ENCODE data around the gene TSPAN15.

DNA sequence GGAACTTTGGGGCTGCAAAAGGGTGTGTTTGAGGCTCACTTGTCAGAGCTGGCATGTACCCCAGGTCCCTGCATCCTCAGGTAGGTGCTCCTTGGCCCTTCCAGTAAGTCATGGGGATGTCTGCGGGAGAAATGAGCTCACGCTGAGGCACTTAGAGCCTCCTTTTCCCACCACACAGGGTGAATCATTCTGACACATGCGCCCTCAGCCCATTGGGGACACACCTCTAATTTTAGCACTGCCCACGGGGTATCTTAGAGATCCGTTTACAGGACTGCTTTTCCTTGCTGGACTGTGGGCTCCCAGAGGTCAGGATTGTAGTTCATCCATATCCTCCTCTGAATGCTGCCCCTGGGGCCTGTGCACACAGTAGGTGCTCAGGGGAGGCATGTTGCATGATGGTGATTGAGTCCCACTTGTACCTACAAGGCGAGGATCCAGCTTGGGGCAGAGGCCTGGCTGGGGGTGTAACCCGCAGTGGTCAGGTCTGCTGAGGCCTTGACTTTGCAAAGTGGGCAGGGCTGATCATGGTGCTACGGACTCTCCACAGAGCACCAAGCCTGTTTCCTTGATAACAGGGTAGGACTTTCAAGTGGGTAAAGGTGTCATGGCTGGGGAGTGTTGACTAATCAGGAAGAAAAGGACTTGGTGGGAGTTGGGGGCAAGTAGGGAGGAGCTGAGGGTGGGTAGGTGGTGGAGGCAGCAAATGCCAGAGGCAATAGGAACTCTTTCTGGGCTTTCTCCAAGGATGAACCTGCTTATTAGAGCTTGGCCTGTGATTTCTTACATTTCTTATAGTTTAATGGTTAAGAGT, 5.8 kb downstream of the TSPAN15 start:
- TF ChIP-seq, protein P1, sequence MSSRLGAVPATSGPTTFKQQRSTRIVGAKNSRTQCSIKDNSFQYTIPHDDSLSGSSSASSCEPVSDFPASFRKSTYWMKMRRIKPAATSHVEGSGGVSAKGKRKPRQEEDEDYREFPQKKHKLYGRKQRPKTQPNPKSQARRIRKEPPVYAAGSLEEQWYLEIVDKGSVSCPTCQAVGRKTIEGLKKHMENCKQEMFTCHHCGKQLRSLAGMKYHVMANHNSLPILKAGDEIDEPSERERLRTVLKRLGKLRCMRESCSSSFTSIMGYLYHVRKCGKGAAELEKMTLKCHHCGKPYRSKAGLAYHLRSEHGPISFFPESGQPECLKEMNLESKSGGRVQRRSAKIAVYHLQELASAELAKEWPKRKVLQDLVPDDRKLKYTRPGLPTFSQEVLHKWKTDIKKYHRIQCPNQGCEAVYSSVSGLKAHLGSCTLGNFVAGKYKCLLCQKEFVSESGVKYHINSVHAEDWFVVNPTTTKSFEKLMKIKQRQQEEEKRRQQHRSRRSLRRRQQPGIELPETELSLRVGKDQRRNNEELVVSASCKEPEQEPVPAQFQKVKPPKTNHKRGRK (CRISPR knock-in tag; IDR thresholded peaks at IDR 0.05; ENCODE audit: borderline replicate concordance) = no peak
- TF ChIP-seq ELF4 (CRISPR knock-in tag; IDR thresholded peaks at IDR 0.05; ENCODE audit: low read depth) (no peak), FOXJ3 (CRISPR knock-in tag; IDR thresholded peaks at IDR 0.05; ENCODE audit: borderline replicate concordance) (no peak)
- TF ChIP-seq, protein P2, sequence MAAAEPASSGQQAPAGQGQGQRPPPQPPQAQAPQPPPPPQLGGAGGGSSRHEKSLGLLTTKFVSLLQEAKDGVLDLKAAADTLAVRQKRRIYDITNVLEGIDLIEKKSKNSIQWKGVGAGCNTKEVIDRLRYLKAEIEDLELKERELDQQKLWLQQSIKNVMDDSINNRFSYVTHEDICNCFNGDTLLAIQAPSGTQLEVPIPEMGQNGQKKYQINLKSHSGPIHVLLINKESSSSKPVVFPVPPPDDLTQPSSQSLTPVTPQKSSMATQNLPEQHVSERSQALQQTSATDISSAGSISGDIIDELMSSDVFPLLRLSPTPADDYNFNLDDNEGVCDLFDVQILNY (CRISPR knock-in tag; IDR thresholded peaks at IDR 0.05) = no peak
- TF ChIP-seq, protein P3, sequence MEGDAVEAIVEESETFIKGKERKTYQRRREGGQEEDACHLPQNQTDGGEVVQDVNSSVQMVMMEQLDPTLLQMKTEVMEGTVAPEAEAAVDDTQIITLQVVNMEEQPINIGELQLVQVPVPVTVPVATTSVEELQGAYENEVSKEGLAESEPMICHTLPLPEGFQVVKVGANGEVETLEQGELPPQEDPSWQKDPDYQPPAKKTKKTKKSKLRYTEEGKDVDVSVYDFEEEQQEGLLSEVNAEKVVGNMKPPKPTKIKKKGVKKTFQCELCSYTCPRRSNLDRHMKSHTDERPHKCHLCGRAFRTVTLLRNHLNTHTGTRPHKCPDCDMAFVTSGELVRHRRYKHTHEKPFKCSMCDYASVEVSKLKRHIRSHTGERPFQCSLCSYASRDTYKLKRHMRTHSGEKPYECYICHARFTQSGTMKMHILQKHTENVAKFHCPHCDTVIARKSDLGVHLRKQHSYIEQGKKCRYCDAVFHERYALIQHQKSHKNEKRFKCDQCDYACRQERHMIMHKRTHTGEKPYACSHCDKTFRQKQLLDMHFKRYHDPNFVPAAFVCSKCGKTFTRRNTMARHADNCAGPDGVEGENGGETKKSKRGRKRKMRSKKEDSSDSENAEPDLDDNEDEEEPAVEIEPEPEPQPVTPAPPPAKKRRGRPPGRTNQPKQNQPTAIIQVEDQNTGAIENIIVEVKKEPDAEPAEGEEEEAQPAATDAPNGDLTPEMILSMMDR (IDR thresholded peaks at IDR 0.05) = no peak
- TF ChIP-seq, protein P4, sequence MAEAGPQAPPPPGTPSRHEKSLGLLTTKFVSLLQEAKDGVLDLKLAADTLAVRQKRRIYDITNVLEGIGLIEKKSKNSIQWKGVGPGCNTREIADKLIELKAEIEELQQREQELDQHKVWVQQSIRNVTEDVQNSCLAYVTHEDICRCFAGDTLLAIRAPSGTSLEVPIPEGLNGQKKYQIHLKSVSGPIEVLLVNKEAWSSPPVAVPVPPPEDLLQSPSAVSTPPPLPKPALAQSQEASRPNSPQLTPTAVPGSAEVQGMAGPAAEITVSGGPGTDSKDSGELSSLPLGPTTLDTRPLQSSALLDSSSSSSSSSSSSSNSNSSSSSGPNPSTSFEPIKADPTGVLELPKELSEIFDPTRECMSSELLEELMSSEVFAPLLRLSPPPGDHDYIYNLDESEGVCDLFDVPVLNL (CRISPR knock-in tag; IDR thresholded peaks at IDR 0.05; ENCODE audit: borderline replicate concordance, low read depth) = no peak

Data from WTC11 (cell line).